GM12875 (cell line): ENCODE results near the gene SEPTIN12.

ENCODE experiments used
- H3K4me3 ChIP-seq: one replicate; pipeline ENCODE4 v1.5.1; 2011; ENCODE audit warnings: low read depth, low read length, control low read depth
- TF ChIP-seq, protein P1 (sequence below): IDR thresholded peaks from 2 replicates; pipeline ENCODE4 v1.5.1; 2011; ENCODE audit warnings: low read depth, mild to moderate bottlenecking, control low read depth, inconsistent platforms, low read length, moderate library complexity, borderline replicate concordance; ENCODE audit not compliant: insufficient read depth

The SEPTIN12 gene

DNA sequence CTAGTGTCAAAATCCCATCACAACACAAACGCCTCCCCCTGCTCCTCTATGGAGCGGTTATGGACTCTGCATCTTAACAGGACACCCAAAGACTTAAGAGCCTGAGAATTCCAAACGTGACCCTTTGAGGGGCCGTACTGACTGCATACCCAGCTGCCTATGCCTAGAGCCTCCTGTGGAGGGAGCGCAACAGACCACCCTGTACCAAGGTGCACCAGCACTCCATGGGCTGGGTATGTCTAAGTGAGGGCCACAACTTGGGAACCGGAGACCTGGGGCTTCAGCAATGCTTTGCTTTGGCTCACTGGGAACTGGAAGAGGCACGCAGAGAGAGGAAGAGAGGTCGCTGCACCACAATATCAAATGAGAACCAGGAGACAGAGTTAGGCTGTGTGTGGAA, 59.5 kb downstream of the SEPTIN12 start:
- TF ChIP-seq, protein P1, sequence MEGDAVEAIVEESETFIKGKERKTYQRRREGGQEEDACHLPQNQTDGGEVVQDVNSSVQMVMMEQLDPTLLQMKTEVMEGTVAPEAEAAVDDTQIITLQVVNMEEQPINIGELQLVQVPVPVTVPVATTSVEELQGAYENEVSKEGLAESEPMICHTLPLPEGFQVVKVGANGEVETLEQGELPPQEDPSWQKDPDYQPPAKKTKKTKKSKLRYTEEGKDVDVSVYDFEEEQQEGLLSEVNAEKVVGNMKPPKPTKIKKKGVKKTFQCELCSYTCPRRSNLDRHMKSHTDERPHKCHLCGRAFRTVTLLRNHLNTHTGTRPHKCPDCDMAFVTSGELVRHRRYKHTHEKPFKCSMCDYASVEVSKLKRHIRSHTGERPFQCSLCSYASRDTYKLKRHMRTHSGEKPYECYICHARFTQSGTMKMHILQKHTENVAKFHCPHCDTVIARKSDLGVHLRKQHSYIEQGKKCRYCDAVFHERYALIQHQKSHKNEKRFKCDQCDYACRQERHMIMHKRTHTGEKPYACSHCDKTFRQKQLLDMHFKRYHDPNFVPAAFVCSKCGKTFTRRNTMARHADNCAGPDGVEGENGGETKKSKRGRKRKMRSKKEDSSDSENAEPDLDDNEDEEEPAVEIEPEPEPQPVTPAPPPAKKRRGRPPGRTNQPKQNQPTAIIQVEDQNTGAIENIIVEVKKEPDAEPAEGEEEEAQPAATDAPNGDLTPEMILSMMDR = no peak
- no peak overlapping the region for H3K4me3 ChIP-seq
